ENCODE data around the gene SPON1.

GRCh38 chr11:14244926-14245325 is 282.4 kb downstream of the SPON1 start:
- TF ChIP-seq CTCF (IDR thresholded peaks at IDR 0.05; ENCODE audit: low read depth, low read length, missing input control) (no peak), YY1 (IDR thresholded peaks at IDR 0.05) (no peak), NR2F2 (IDR thresholded peaks at IDR 0.05) (no peak), RAD21 (IDR thresholded peaks at IDR 0.05) (no peak)
